Lower leg skin (tissue), 4 donors: ENCODE results near the gene SUMF1. TPM values are rescaled to one million over a fixed set of nuclear protein-coding genes. Genes with fewer than 3 reads are reported as not detected.

ENCODE experiments used
- DNase-seq, 2 donors: peaks; one replicate each; pipeline ENCODE4 v3.0.0-alpha.2; 2019; ENCODE audit warnings: low spot score in 2 of 2
- H3K4me3 ChIP-seq: fragments of 200-600 bp; sonication (generic); 2 replicates; pipeline ENCODE4 v1.5.1; 2017; ENCODE audit warnings: mild to moderate bottlenecking, low read depth; ENCODE audit not compliant: poor library complexity, severe bottlenecking
- CTCF ChIP-seq, 3 donors: fragments of 450-650 bp; IDR thresholded peaks; one replicate each; pipeline ENCODE4 v1.5.1; 2016; ENCODE audit warnings: antibody characterized with exemption in 3 of 3, mild to moderate bottlenecking in 3 of 3, moderate library complexity in 2 of 3
- POLR2A ChIP-seq, 2 donors: fragments of 450-650 bp; IDR thresholded peaks; one replicate each; pipeline ENCODE4 v1.6.1; 2016 to 2017; ENCODE audit warnings: antibody characterized with exemption in 2 of 2, mild to moderate bottlenecking in 1 of 2, moderate library complexity in 1 of 2
- WGBS, 2 donors: methylation state at CpG; one replicate each; pipeline ENCODE4 v1.1.5; 2018; 5-methylcytosine and 5-hydroxymethylcytosine counted together
- intact Hi-C: fragments of 100-400 bp; cut with DNase I; formaldehyde crosslinking; loops from one replicate; pipeline ENCODE4 v1.15.0; 2023; ENCODE audit warnings: low total_unique reads
- total RNA-seq, 4 donors: library from RNA; depleted of rRNA; stranded (reverse); fragments of >200 nt; gene quantifications; one replicate each; pipeline ENCODE4 v1.1.0, GENCODE V29; 2016

The SUMF1 gene
- total RNA-seq, 4 donors from 2014 or later: 35.2 to 63.8 (median 59.6) TPM

GRCh38 chr3:4336850-4337546, 130.1 kb downstream of the SUMF1 start:
- no peak for TF ChIP-seq POLR2A (IDR thresholded peaks at IDR 0.05)
- TF ChIP-seq CTCF (IDR thresholded peaks at IDR 0.05): no peak
- no peak for DNase-seq
- H3K4me3 ChIP-seq: no peak overlapping the region
- 57 to 61% methylated on average over 3 of the region's 3 CpGs for WGBS, 2 donors
- intact Hi-C loops: no loop called here

GRCh38 chr3:4335840-4336562, 131.1 kb downstream of the SUMF1 start:
- DNase-seq: no peak
- no peak overlapping the region for H3K4me3 ChIP-seq
- WGBS, 2 donors: 56 to 60% methylated on average over 5 of the region's 5 CpGs
- TF ChIP-seq CTCF (IDR thresholded peaks at IDR 0.05) (no peak), POLR2A (IDR thresholded peaks at IDR 0.05) (no peak)
- intact Hi-C loops: no loop called here

GRCh38 chr3:4334548-4334947, 132.5 kb downstream of the SUMF1 start:
- 65 to 74% methylated on average over 1 of the region's 1 CpG for WGBS, 2 donors
- no peak for TF ChIP-seq CTCF (IDR thresholded peaks at IDR 0.05)
- TF ChIP-seq POLR2A (IDR thresholded peaks at IDR 0.05): no peak
- DNase-seq: no peak
- H3K4me3 ChIP-seq: no peak overlapping the region
- intact Hi-C loops: no loop called here

GRCh38 chr3:4332991-4333390, 134.1 kb downstream of the SUMF1 start:
- TF ChIP-seq CTCF (IDR thresholded peaks at IDR 0.05) (no peak), POLR2A (IDR thresholded peaks at IDR 0.05) (no peak)
- intact Hi-C loops: no loop called here
- no peak for DNase-seq
- H3K4me3 ChIP-seq: no peak overlapping the region
- WGBS, 2 donors: 97 to 98% methylated on average over 3 of the region's 3 CpGs

GRCh38 chr3:4332574-4332973, 134.5 kb downstream of the SUMF1 start:
- no peak for TF ChIP-seq POLR2A (IDR thresholded peaks at IDR 0.05)
- TF ChIP-seq CTCF (IDR thresholded peaks at IDR 0.05): no peak
- no peak for DNase-seq
- intact Hi-C loops: no loop called here
- H3K4me3 ChIP-seq: no peak overlapping the region
- 88 to 96% methylated on average over 3 of the region's 3 CpGs for WGBS, 2 donors
